Measurements from ENCODE around the gene XXYLT1.
"Not testable (repeated sequence)": the region's sequence is repeated elsewhere in the genome, so short reads cannot be mapped to it uniquely, and the experiment has no call there.

Gene XXYLT1

GRCh38 chr3:195236801-195237570 lies 34.0 kb downstream of the XXYLT1 start:
- in situ Hi-C loops (cut with MboI; ENCODE audit: low sequenced_read_pairs), result no loop called here

GRCh38 chr3:195236076-195236798 lies 34.7 kb downstream of the XXYLT1 start:
- in situ Hi-C loops (cut with MboI; ENCODE audit: low sequenced_read_pairs), result no loop called here

- in situ Hi-C loops (cut with MboI; ENCODE audit: low sequenced_read_pairs), result no loop called here
These were observed 40.7 kb downstream of the XXYLT1 start for GRCh38 chr3:195230244-195230643.

- in situ Hi-C loops (cut with MboI; ENCODE audit: low sequenced_read_pairs), result not testable (repeated sequence)
These were observed 42.1 kb downstream of the XXYLT1 start for GRCh38 chr3:195228886-195229285.

GRCh38 chr3:195227871-195228270 lies 43.1 kb downstream of the XXYLT1 start:
- in situ Hi-C loops (cut with MboI; ENCODE audit: low sequenced_read_pairs), result no loop called here

- in situ Hi-C loops (cut with MboI; ENCODE audit: low sequenced_read_pairs), result no loop called here
These were observed 44.0 kb downstream of the XXYLT1 start for GRCh38 chr3:195226900-195227447.

GRCh38 chr3:195226445-195226844 lies 44.5 kb downstream of the XXYLT1 start:
- in situ Hi-C loops (cut with MboI; ENCODE audit: low sequenced_read_pairs), result no loop called here

- in situ Hi-C loops (cut with MboI; ENCODE audit: low sequenced_read_pairs), result no loop called here
These were observed 45.9 kb downstream of the XXYLT1 start for GRCh38 chr3:195224980-195225580.

- in situ Hi-C loops (cut with MboI; ENCODE audit: low sequenced_read_pairs), result no loop called here
These were observed 46.6 kb downstream of the XXYLT1 start for GRCh38 chr3:195224156-195224979.

GRCh38 chr3:195221876-195222617 lies 48.9 kb downstream of the XXYLT1 start:
- in situ Hi-C loops (cut with MboI; ENCODE audit: low sequenced_read_pairs), result no loop called here

GRCh38 chr3:195221015-195221853 lies 49.7 kb downstream of the XXYLT1 start:
- in situ Hi-C loops (cut with MboI; ENCODE audit: low sequenced_read_pairs), result no loop called here

- in situ Hi-C loops (cut with MboI; ENCODE audit: low sequenced_read_pairs), result no loop called here
These were observed 51.4 kb downstream of the XXYLT1 start for GRCh38 chr3:195219351-195220230.

GRCh38 chr3:195218331-195218730 lies 52.6 kb downstream of the XXYLT1 start:
- in situ Hi-C loops (cut with MboI; ENCODE audit: low sequenced_read_pairs), result not testable (repeated sequence)

GRCh38 chr3:195215576-195215975 lies 55.4 kb downstream of the XXYLT1 start:
- in situ Hi-C loops (cut with MboI; ENCODE audit: low sequenced_read_pairs), result not testable (repeated sequence)

- in situ Hi-C loops (cut with MboI; ENCODE audit: low sequenced_read_pairs), result no loop called here
These were observed 56.6 kb downstream of the XXYLT1 start for GRCh38 chr3:195214381-195214780.

- in situ Hi-C loops (cut with MboI; ENCODE audit: low sequenced_read_pairs), result no loop called here
These were observed 57.2 kb downstream of the XXYLT1 start for GRCh38 chr3:195213639-195214315.

- in situ Hi-C loops (cut with MboI; ENCODE audit: low sequenced_read_pairs), result no loop called here
These were observed 58.1 kb downstream of the XXYLT1 start for GRCh38 chr3:195212749-195213375.

Measured in HL-60/S4 treated with phorbol 12-myristate 13-acetate at 8.2 ng/mL for 4 days and 3 days (cell line).